Glomerular endothelial cell (primary cell): Measurements from ENCODE around the gene ERMARD. TPM values are rescaled to one million over a fixed set of nuclear protein-coding genes. Genes with fewer than 3 reads are reported as not detected.

ENCODE experiments used
- DNase-seq: peaks from one replicate; pipeline ENCODE4 v3.0.0-alpha.2; 2011; ENCODE audit warnings: low read depth, low spot score; ENCODE audit errors: extremely low read depth
- total RNA-seq: library from RNA; depleted of rRNA; stranded (reverse); fragments of >200 nt; gene quantifications from 2 replicates; pipeline ENCODE4 v1.2.3, GENCODE V29; 2015

The ERMARD gene
- total RNA-seq, 1 donor from 2014 or later = 14.1 TPM

DNA sequence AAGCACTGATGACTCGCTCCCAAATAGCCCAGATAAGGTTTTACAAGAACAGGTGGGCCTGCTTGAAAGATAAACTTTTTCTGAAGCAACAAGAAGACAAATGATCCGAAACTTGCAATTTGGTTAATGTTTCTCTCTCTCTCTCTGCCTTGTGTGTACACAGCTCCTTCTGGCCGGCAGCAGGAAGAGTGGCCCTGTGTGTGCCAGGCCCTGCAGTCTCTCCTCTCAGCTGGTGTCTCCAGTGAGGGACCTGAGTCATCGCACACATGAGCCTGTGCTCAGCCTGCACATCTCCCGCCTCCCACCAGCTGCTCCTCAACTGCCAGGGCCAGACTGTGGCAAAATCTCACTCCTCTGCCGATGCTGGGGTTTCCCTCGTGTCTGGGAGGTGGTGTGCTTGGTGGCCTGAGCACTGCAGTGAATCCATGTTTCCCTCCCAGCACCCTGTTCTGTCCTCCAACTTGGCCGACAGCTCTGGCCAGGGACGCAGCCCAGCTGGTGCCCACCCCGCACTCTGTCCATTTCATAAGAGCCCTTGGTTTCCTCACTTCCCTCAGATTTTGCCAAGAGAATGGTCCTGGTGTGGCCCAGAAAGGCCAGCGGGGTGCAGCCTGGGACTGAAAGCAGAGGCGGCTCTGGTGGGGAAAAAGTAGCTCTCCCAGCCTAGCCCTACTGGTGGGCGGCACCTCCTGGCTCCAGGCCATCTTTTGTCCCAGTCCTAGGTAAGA is 49.4 kb downstream of the ERMARD start:
- DNase-seq = no peak

DNA sequence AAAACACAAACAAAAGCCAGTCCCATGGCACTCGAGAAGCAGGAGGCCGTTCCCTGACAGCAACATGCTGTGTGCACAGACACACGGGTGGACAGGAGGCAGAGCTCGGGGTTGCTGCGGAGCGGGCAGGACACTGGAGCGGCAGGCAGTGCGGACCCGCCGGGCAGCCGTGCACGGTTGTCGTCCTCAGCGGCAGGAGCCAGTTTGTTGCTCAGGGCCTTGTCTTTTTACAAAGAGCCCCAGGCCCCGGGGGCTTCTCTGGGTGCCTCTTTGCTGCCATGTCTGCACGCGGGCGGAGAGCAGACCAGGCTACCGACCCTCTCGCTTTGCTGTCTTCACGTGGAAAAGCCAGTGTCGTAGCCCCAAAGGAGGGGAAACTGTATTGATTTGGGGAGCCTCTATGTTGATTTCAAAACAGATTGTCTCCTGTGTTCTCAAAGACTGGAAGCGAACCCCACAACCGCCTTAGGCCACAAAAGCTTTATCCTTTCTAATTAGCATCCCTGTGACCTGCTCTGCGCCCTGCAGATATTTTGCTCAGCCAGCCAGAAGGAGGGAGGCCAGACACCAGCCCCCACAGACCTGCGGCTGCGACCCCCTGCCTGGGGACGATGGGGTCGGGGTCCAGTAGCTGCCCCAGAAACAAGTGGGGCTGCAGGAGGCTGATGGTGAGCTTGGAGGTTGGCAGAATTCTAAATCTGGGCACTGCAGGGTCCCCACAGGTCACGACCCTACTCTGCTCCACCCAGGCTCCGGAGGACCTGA is 50.2 kb downstream of the ERMARD start:
- no peak for DNase-seq

DNA sequence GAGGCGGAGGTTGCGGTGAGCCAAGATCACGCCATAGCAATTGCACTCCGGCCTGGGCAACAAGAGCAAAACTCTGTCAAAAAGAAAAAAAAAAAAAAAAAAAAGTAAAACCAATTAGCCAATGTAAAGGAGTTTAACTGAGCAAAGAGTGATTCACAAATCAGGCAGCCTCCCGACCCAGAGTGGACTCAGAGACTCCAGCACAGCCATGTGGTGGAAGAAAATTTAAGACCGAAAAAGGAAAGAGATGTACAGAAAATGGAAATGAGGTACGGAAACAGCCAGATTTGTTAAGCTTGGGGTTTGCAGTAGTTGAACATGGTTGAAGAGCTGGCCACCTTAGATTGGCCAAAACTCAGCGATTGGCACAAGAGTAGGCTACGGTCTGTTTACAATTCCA is 51.4 kb downstream of the ERMARD start:
- DNase-seq = no peak

DNA sequence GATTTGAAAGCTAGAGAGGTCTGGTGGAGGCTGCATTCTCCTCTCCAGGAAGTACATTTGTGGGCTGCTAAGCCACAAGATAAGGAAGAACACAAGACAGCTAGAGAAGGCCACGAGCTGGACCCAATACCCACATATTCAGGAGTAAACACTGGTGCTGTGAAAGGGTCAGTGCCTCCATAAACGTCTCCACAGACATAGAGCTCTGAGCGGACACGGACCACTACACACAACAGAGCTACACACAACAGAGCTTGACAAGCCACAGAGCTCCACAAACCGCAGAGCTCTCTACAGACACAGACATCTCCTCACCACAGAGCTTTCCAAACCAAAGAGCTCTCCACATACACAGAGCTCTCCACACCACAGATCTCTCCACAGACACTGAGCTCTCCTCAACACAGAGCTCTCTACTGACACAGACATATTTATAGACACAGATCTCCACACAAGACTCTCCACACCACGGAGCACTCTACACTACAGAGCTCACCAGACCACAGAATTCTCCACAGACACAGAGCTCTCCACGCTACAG is 51.9 kb downstream of the ERMARD start:
- no peak for DNase-seq

DNA sequence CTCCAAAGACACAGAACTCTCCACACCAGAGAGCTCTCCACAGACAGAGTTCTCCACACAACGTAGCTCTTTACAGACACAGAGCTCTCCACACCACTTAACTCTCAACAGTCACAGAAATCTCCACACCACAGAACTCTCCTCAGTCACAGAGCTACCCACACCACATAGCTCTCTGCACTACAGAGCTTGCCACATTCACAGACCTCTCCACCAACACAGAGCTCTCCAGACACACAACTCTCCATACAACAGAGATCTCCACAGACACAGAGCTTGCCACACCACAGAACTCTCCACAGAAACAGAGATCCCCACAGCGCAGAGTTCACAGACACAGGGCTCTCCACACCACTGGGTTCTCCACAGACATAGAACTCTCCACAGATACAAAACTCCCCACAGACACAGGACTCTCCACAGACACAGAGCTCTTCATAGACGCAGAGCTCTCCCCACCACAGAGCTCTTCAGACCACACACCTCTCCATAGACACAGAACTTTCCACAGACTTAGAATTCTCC is 52.5 kb downstream of the ERMARD start:
- DNase-seq = no peak

DNA sequence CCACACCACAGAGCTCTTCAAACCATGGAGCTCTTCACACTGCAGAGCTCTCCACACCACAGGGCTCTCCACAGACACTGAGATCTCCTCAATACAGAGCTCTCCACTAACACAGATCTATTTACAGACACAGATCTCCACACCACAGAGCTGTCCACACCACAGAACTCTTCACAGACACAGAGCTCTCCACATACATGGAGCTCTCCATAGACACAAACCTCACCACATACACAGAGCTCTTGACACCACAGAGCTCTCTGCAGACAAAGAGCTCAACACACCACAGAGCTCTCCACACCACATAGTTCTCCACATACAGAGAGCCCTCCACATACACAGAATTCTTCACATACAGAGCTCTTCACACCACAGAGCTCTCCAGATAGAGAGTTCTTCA is 53.0 kb downstream of the ERMARD start:
- no peak for DNase-seq

DNA sequence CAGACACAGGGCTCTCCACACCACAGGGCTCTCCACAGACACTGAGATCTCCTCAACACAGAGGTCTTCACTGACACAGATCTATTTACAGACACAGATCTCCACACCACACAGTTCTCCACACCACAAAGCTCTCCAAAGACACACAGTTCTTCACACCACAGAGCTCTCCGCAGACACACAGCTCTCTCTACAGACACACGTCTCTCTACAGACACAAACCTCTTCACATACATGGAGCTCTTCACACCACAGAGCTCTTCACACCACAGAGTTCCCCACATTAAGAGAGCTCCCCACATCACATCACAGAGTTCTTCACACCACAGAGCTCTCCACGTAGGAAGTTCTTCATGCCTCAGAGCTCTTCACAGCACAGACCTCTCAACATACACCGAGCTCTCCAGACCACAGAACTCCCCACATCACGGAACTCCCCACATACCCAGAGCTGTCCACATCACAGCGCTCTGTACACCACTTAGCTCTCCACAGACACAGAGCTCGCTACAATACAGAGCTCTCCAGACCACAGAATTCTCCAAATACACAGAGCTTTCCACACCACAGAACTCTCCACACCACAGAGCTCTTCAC is 53.9 kb downstream of the ERMARD start:
- no peak for DNase-seq

DNA sequence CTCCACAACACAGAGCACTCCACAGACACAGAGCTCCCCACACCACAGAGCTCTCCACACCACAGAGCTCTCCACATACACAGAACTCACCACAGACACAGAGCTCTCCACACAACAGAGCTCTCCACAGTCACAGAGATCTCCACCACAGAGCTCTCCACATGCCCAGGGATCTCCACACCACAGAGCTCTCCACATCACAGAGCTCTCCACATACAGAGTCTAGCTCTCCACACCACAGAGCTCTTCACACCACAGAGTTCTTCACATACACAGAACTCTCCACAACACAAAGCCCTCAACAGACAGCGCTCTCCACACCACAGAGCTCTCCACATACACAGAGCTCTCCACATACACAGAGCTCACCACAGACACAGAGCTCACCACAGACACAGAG is 55.3 kb downstream of the ERMARD start:
- no peak for DNase-seq

DNA sequence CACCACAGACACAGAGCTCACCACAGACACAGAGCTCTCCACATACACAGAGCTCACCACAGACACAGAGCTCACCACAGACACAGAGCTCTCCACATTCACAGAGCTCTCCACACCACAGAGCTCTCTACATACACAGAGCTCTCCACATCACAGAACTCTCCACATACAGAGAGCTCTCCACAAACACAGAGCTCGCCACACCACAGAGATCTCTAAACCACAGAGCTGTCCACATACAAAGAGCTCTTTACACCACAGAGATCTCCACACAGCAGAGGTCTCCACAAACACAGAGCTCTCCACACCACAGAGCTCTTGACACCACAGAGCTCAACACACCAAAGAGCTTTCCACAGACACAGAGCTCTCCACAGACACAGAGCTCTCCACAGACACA is 55.8 kb downstream of the ERMARD start:
- DNase-seq = no peak

DNA sequence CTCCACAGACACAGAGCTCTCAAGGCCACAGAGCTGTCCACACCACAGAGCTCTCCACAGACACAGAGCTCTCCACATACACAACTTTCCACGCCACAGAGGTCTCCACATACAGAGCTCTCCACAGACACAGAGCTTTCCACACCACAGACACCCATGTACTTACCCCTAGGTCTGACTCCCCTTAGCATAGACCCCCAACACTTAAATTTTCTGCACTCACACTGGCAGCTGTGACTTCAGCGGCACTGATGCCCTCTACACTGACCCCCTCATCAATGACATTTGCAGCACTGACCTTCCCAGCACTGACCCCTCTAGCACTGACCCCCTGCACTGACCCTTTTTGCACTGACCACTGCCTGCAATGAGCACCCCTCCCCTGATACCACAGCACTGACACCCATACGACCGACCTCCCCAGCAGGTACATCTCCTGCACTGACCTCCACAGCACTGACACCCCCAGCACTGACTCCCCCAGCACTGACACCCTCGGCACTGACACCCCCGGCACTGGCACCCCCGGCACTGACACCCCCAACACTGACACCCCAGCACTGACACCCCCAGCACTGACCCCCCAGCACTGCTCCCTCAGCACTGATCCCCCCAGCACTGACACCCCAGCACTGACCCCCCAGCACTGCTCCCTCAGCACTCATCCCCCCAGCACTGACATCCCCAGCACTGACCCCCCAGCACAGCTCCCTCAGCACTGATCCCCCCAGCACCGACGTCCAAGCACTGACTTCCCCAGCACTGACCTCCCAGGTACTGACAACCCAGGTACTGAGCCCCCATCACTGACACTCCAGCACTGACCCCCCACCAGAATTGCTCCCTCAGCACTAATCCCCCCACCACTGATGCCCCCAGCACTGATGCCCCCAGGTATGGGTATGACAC is 56.5 kb downstream of the ERMARD start:
- no peak for DNase-seq

DNA sequence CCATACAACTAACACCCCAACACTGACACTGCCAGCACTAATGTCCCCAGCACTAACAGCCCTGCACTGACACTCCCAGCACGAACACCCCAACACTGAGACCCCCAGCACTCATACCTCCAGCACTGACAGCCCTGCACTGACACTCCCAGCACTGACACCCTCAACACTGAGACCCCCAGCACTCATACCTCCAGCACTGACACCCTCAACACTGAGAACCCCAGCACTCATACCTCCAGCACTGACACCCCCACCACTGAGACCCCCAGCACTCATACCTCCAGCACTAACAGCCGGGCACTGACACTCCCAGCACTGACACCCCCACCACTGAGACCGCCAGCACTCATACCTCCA is 57.2 kb downstream of the ERMARD start:
- no peak for DNase-seq

DNA sequence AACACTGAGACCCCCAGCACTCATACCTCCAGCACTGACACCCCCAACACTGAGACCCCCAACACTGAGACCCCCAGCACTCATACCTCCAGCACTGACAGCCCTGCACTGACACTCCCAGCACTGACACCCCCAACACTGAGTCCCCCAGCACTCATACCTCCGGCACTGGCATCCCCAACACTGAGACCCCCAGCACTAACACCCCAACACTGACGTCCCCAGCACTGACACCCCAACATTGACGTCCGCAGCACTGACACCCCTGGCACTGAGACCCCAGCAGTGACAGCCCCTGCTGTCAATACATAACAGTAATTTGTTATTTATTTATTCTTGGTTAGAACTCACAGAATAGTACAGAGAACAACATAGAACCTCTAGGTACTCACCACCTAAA is 58.0 kb downstream of the ERMARD start:
- DNase-seq = no peak

DNA sequence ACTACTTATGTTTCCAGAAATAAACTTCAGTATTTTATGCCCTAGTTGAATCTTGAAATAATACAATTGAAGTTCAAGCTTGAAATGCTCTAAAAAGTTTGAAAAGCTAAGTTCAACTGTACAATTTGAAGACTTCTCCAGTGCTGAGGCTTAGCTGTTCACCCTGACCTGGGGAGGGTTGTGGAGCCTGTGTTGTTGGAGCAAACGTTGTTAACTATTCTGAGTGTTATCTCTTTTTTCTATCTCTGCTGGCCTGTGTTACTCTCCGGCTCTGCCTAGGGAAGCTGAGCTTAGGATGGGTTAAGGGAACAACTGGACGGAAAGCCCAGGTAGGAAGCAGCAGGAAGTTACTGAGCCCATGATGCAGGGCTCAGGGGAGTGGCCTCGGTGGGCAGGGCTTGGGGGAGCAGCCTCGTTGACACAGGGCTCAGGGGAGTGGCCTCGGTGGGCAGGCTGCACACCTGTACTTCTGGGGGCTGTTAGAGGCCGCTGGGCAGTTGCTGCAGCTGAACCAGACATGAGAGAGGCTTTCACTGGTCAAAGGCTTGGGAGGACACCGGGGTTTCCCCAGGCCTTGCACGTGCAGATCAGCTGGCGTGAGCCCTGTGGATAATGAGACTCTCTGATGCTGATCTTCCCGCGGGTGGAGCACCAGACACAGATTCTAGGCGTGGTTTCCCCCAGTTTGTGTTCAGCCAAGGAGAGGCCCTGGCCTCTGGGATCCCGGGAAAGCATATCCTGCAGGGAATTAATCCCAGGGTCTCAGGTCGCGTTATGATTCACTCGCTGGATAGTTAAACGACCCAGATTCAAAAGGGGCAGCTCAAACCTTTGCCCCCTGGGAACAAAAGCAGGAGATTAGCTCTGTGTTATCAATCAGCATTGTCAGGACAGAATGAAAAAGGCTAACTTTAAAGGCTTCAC is 58.9 kb downstream of the ERMARD start:
- DNase-seq = no peak

DNA sequence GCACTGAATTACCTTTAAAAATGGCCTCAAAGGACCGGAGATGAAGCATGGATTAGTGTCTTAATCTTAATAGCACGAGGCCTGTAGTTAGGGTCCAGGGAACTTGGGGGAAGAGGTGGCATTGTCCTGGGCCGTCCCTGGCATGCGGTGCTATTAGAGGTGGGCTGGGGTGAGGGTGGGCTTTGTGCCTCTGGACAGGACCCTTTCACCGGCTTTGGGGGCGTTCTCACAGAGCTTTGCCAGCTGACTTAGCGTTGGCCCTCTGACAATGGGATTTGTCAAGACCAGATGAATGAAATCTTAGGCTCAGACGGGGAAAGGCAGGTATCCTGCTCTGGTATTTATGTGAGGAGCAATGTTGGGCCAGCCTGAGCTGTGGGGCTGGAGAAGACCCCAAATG is 59.6 kb downstream of the ERMARD start:
- no peak for DNase-seq

DNA sequence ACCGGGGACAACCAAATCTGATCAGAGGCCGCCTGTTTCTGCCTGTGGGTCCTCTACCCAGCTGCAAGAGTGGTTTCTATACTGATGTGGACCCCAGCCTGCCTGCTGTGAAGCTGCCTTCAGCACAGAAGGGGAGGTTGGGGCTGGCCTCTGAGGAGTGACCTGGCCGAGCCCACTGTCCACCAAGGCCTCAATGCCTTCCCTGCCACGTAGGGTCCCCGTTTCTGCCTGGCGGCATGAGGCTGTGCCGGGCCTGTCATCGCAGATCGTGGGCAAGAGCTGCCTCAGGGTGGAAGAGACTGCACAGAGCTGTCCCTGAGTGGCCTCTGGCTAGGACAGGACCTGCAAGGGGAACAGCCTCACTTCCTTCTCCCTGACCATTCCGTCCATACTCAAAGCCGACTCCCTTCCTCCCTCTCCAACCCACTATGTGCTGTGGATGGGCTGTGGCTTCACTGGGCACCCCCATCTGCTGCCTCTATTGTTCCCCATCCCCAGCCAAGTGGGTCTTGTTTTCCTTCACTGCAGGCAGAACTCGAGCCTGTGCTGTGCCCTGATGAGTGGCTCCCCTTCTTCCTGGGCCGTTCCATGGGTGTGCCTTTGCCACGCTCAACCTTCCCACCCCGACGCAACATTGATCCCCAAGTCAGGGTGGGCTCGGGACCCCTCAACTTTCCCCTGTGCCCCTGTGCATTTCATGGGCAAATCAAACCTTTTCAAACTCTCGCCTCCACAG is 60.3 kb downstream of the ERMARD start:
- no peak for DNase-seq

DNA sequence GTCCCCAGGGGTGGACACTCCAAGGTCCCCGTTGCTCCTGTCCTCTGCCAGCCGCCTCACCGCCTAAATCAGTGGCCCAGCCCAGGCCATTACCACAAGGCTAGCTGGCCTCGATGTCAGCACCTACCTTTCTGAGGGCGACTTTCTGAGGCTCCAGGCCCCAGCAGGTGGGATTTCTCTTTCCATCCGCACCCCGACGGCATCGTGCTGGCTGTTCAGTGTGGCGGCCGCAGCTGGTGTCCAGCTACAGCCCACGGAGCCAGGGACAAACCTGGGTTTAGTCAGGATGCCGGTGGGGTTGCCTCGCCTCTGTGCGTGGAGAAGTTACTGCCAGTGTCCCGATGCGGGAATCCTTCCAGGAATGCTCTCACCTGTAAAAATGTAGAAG is 60.8 kb downstream of the ERMARD start:
- DNase-seq = no peak

DNA sequence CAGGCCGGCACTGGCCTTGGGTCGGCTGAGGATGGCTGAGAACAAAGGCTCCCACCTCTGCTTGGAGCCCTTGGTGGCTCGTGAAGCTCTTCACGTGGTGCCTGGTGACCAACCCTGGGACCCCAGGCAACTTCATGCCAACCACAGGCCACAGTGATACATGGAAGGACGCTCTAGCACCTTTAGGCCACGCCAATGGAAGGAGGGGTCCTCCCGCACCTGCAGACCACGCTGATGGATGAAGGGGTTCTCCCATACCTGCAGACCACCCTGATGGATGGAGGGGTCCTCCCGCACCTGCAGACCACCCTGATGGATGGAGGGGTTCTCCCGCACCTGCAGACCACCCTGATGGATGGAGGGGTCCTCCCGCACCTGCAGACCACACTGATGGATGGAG is 62.5 kb downstream of the ERMARD start:
- no peak for DNase-seq

DNA sequence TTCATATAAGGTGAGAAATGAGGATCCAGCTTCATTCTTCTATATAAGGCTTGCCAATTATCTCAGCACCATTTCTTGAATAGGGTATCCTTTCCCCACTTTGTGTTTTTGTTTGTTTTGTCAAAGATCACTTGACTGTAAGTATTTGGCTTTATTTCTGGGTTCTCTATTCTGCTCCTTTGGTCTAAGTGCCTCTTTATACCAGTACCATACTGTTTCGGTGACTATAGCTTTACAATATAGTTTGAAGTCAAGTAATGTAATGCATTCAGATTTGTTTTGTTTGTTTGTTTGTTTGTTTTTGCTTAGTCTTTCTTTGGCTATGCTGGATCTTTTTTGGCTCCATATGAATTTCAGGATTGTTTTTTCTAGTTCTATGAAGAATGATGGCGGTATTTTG is 64.6 kb downstream of the ERMARD start:
- DNase-seq = no peak

DNA sequence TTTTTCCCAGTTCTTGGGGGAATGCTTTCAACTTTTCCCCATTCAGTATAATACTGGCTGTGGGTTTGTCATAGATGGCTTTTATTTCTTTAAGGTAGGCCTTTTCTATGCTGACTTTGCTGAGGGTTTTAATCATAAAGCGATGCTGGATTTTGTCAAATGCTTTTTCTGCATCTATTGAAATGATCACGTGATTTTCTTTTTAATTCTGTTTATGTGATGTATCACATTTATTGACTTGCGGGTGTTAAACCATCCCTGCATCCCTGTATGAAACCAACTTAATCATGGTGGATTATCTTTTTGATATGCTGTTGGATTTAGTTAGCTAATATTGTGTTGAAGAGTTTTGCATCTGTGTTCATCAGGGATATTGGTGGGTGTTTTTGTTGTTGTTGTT is 65.6 kb downstream of the ERMARD start:
- DNase-seq = no peak
